HUES6 (cell line): ENCODE data around the gene LRSAM1.

Source experiments
- H3K27ac ChIP-seq: 2 replicates; pipeline ENCODE4 v1.7.0; 2013; ENCODE audit warnings: low read depth, mild to moderate bottlenecking, low read length, inconsistent platforms
- H3K27me3 ChIP-seq: 2 replicates; pipeline ENCODE4 v1.6.1; 2013; ENCODE audit warnings: low read length; ENCODE audit not compliant: control insufficient read depth, insufficient read depth
- H3K36me3 ChIP-seq: 2 replicates; pipeline ENCODE4 v1.6.1; 2013; ENCODE audit warnings: low read length; ENCODE audit not compliant: control insufficient read depth, insufficient read depth
- H3K4me1 ChIP-seq: 2 replicates; pipeline ENCODE4 v1.6.1; 2013; ENCODE audit warnings: low read length; ENCODE audit not compliant: control insufficient read depth, insufficient read depth
- H3K4me3 ChIP-seq: 2 replicates; pipeline ENCODE4 v1.5.1; 2013; ENCODE audit warnings: low read depth, low read length
- H3K9ac ChIP-seq: one replicate; pipeline ENCODE4 v1.6.1; 2013; ENCODE audit warnings: mild to moderate bottlenecking, low read length
- H3K9me3 ChIP-seq: 2 replicates; pipeline ENCODE4 v1.6.1; 2013; ENCODE audit warnings: low read depth, low read length; ENCODE audit not compliant: control insufficient read depth, insufficient read depth

LRSAM1 gene

DNA sequence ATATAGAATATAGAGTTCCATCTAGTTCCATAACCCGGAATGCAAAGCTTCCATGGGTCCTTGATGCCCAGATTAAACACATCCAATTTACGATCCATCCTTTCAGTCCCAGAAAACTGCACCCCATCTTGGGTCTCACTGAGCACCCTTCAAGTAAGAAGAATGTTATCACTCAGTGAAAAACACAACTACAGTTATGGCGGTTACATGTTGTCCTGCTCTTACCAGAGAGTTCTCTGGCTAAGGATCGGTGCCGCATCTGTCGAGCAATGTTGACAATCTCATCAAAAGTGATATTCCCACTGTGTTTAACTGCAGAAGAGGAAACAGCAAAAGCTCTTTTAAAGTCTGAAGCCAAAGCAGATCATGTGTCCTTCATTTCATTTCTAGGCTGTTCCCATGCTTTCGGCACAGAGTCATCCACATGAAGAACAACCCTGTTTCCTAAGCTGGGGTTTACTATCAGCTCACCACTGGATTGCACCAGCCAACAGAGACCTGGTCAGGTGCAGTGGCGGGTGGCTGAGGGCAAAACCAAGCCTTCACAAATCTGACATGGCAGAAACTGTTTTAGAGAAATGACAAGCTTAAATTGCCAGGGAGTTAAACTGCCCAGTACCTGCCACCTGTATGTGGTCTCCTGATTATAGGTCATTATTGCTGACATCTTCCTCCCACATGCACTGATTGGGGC lies 3.1 kb upstream of the LRSAM1 start:
- Histone ChIP-seq H3K27ac (no peak overlapping the region), H3K9me3 (no peaks in the 10 kb centered on the region; the same call in 1 of the 2 replicates), H3K4me3 (peak overlapping the region; percentile 93), H3K4me1 (peaks cover 11% of the 10 kb centered on the region), H3K36me3 (peaks cover 72% of the 10 kb centered on the region), H3K9ac (peak overlapping the region; percentile 0), H3K27me3 (no peaks in the 10 kb centered on the region)

DNA sequence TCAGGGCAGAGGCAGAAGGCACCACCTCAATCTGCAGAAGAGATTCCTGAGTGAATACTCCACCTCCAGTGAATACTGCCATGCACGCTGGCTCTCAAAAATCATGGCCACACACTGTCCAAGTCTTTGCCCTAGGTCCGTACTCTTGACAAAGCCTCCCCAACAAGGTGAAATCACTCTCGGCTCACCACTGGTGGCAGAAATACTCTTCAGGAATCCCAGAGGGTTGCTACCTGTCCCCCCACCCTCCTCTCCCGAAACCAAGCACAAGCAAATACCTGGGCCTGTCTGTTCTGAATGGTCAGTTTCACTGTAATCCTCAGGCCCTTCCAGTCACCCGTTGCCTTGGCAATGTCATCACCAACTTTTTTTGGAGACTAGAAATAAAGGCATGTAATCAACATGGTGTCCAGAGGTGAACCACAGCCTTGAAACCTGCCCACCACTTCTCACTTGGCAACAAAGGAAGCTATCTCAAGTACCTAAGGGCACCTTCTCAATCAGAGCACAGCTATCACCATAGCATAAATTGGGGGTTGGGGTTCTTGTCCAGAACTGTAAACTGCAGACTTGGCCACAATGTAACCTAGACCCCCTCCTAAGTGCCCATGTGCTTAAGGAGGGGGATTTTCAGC lies 1.9 kb upstream of the LRSAM1 start:
- Histone ChIP-seq H3K36me3 (peaks cover 69% of the 10 kb centered on the region), H3K9me3 (no peaks in the 10 kb centered on the region; the same call in 1 of the 2 replicates), H3K4me3 (peak overlapping the region; percentile 93), H3K9ac (peak overlapping the region; percentile 99), H3K27ac (peak overlapping the region; percentile 97), H3K4me1 (peaks cover 11% of the 10 kb centered on the region), H3K27me3 (no peaks in the 10 kb centered on the region)

DNA sequence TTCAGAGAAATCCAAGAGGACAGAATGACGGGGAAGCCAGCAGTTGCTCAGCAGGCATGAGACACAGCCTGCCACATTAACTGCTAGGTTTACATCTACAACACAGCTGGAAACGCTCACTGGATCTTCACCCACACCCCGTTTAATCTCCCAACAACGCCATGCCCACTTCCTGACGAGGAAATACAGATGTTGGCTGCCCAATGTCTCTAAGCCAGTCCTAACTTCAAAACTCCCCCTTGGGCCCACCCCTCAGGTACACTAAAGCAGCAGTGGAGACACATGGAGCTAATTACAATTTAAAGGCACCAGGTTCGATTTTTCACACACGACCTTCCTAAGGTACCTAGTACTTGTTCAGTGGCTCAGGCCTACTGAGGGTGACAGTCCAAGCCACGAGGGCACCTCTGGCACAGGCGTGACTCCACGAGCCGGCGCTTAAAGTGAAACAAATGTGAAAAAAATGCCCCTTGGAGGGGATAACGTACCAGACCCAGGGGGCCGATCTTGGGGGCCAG lies 1.0 kb upstream of the LRSAM1 start:
- H3K4me3 ChIP-seq = peak overlapping the region; percentile 93
- H3K9ac ChIP-seq = peak overlapping the region; percentile 99
- no peaks in the 10 kb centered on the region for H3K27me3 ChIP-seq
- peaks cover 11% of the 10 kb centered on the region for H3K4me1 ChIP-seq
- peaks cover 65% of the 10 kb centered on the region for H3K36me3 ChIP-seq
- peak overlapping the region; percentile 97 for H3K27ac ChIP-seq
- no peaks in the 10 kb centered on the region for H3K9me3 ChIP-seq

DNA sequence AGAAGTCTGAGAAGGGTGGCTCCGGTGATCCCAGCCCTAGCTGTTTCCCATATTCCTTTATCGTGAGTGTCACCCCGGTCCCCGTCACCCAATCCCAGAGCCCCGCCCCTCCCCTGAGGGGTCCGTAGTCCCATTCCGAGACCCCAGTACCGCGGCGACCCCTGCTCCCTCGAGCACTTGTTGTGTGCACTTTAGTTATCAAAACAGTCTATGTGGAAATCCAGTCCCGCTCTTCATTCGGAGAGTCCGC lies 223 bp downstream of the LRSAM1 start:
- Histone ChIP-seq H3K4me3 (peak overlapping the region; percentile 93), H3K9ac (peak overlapping the region; percentile 99), H3K9me3 (no peaks in the 10 kb centered on the region), H3K4me1 (peaks cover 11% of the 10 kb centered on the region), H3K27me3 (no peaks in the 10 kb centered on the region), H3K27ac (no peak overlapping the region), H3K36me3 (peaks cover 58% of the 10 kb centered on the region)

DNA sequence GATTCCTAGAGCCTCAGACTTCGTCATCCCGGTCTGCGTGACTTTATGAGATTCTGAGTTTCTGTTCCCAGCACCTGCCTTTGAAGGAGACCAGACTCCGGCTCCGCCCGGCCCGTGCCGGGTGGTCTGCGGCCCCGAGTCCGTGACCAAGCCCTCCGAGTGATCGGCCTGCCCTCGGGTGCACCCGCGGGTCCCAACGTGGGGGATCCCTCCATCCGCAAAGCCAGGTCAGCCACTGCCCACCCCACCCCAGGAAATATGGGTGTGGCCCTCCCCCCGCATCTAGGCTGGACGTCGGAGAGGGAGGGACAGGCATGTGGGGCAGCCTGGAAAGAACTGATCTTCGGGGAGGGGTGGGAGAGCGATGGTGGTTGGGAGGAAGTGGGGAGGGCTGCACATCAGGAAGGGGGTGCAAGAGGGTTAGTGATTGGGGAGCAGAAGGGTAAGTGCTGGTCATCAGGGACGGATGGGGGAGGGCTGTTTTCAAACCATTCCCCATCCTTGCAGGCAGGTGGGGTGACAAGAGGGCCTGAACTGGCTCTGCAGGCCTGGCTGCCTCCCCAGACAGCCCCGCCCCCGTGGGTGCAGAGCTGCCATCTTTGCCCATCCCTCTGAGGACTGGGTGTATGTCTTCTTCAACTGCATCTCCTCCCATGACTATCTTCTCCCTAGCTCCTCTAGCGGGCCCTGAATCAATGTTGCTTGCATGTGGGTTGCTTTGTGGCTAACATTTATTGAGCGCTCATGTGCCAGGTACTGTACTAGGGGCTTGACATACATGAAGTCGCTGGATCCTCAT lies 747 bp downstream of the LRSAM1 start:
- Histone ChIP-seq H3K9me3 (no peaks in the 10 kb centered on the region), H3K27ac (no peak overlapping the region), H3K4me3 (peak overlapping the region; percentile 93), H3K36me3 (peaks cover 55% of the 10 kb centered on the region), H3K27me3 (no peaks in the 10 kb centered on the region), H3K4me1 (peaks cover 15% of the 10 kb centered on the region), H3K9ac (peak overlapping the region; percentile 99)

DNA sequence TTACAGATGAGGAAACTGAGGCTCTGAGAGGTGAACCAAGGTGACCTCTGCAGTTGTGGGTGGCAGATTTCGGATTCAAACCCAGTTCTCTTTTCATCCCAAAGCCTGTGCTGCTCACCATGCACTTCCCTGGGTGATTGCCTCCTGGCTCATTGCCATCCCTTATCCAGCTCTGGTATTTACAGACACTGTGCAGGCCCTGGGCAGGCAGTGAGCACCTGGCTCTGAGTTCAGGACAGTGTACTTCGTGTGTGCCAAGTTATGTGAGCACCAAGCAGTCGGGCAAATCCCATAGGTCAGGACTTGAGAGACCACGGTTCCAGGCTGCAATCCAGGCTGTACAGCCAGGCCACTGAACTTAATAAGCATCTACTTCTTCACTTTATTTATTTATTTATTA lies 1.4 kb downstream of the LRSAM1 start:
- Histone ChIP-seq H3K9ac (no peak overlapping the region), H3K27me3 (no peaks in the 10 kb centered on the region), H3K9me3 (no peaks in the 10 kb centered on the region), H3K36me3 (peaks cover 55% of the 10 kb centered on the region), H3K4me1 (peaks cover 21% of the 10 kb centered on the region), H3K27ac (no peak overlapping the region), H3K4me3 (peak overlapping the region; percentile 93)

DNA sequence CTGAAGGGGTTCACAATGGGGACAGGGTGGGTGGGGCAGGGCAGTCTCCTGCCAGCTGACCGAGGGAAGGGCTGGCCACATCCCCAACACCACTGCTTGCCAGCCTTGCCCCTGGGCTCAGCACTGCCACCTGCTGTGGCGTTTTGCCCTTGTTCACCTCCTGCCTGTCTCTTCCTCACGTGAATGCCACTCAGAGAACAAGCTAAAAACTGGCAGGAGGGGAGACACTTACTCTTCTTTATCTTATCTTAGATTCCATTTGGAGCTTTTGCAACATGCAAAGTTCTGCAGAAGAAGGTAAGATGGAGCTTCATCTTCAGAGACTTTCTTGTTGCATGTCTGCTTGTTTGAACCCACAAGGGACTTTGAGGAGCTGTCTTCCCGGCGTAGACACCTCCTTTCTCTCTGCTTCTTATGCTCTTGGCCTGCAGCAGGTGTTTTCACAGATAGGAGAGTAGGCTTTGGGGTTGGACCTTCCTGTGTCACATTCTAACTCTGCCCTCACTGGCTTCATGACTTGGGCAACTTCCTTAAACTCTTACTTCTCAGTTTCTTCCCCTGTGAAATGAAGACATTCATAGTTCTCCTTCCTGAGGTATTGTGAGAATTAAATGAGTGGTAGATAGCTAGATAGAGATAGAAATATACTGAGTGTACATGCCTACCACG lies 4.1 kb downstream of the LRSAM1 start:
- no peaks in the 10 kb centered on the region for H3K27me3 ChIP-seq
- peaks cover 45% of the 10 kb centered on the region for H3K36me3 ChIP-seq
- no peak overlapping the region for H3K4me3 ChIP-seq
- no peak overlapping the region for H3K27ac ChIP-seq
- H3K9ac ChIP-seq = no peak overlapping the region
- H3K4me1 ChIP-seq = peaks cover 17% of the 10 kb centered on the region
- H3K9me3 ChIP-seq = no peaks in the 10 kb centered on the region

DNA sequence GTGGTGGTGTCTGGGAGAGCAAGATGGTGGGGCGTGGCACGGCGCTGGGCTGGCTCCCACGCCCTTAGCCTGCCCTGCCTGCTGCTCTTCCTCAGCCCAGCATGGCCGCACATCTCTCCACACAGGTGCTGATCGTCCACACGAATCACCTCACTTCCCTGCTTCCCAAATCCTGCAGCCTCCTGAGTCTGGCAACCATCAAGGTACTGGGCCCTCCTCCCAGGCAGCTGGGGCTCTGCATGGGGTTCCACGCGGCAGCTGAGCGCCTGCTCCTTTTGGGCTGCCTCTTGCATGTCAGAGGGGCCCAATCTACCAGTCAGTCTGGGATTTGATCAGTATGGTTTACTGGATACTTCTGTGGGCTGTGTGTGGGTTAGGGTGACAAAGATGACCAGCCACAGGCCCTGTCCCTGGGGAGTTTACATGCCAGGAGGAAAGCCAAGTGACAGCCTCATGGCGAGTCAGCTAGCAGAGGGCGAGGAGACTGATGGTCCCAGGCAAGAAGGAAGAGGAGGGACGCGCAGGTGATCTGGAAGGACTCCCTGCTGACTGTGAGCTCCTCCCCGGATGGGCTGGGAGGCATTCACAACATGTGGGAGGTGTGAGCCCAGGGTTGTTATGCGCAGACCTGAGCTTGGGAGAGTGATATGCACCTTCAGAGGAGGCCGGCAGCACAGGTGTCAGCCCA lies 6.0 kb downstream of the LRSAM1 start:
- H3K36me3 ChIP-seq = peaks cover 55% of the 10 kb centered on the region

DNA sequence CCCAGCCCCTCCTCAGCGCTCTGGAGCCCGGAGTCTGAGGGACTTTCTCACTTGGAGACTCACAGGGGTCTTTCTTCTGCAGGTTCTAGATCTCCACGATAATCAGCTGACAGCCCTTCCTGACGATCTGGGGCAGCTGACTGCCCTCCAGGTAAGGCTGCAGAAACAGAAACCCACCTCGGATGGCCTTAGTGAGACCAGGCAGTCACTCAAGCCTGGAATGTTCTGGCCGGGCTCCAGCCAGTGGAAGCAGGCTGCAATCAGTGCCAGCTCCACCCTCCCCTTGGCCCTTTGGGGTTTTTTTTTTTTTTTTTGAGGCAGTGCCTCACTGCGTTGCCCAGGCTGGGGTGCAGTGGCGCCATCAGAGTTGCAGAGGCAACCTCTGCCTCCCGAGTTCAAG lies 7.6 kb downstream of the LRSAM1 start:
- peaks cover 66% of the 10 kb centered on the region for H3K36me3 ChIP-seq
- no peak overlapping the region for H3K4me3 ChIP-seq
- no peak overlapping the region for H3K9ac ChIP-seq
- peaks cover 10% of the 10 kb centered on the region; the same call in 1 of the 2 replicates for H3K4me1 ChIP-seq
- no peaks in the 10 kb centered on the region for H3K27me3 ChIP-seq
- no peaks in the 10 kb centered on the region for H3K9me3 ChIP-seq
- no peak overlapping the region for H3K27ac ChIP-seq

More for the DNA sequence above, 6.0 kb downstream of the LRSAM1 start:
- Histone ChIP-seq H3K27ac (no peak overlapping the region), H3K27me3 (no peaks in the 10 kb centered on the region), H3K4me1 (peaks cover 14% of the 10 kb centered on the region), H3K4me3 (no peak overlapping the region), H3K9me3 (no peaks in the 10 kb centered on the region), H3K9ac (no peak overlapping the region)

DNA sequence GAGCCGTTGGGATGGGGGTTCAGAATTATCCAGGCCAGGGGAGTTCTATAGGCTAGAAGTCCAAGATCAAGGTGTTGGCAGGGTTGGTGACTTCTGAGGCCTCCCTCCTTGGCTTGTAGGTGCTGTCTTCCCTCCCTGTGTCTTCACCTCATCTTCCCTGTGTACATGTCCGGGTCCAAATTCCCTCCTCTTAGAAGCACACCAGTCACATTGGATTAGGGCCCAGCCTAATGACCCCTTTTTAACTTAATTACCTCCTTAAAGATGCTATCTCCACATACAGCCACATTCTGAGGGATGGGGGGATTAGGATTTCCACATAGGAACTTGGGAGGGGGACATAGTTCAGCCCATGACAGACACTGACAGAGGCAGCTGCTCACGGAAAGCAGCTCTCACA lies 12.1 kb downstream of the LRSAM1 start:
- Histone ChIP-seq H3K9me3 (no peaks in the 10 kb centered on the region), H3K27ac (no peak overlapping the region), H3K27me3 (no peaks in the 10 kb centered on the region), H3K36me3 (peaks cover 69% of the 10 kb centered on the region), H3K4me3 (no peak overlapping the region), H3K9ac (no peak overlapping the region), H3K4me1 (no peaks in the 10 kb centered on the region)
